Adrenal gland (tissue), 12 donors: ENCODE results near the gene CUEDC2. TPM values are rescaled to one million over a fixed set of nuclear protein-coding genes. Genes with fewer than 3 reads are reported as not detected.

Experiments used
- DNase-seq, 7 donors: peaks; one replicate each; pipeline ENCODE4 v3.0.0-alpha.2; 2019 to 2020
- H3K27ac ChIP-seq, 5 donors: fragments of 200-600 bp; sonication (generic) in 4 of 5; 1 replicate in 3 of 5; 2 replicates in 2 of 5; pipeline versions ENCODE4 v1.5.1 to v1.8.0; 2016 to 2020; ENCODE audit warnings: mild to moderate bottlenecking in 1 of 5
- H3K27me3 ChIP-seq: fragments of 200-600 bp; 2 replicates; pipeline ENCODE4 v1.8.0; 2021
- H3K36me3 ChIP-seq, 2 donors: fragments of 200-600 bp; replicated peaks in 1 of 2; 1 replicate in 1 of 2; 2 replicates in 1 of 2; pipeline versions ENCODE4 v1.5.1 to v1.8.0; 2018 to 2022
- H3K4me1 ChIP-seq, 2 donors: fragments of 200-600 bp; replicated peaks in 1 of 2; 1 replicate in 1 of 2; 2 replicates in 1 of 2; pipeline versions ENCODE4 v1.5.1 to v1.8.0; 2018 to 2021
- H3K4me3 ChIP-seq, 4 donors: fragments of 200-600 bp; sonication (generic) in 3 of 4; one replicate each; pipeline ENCODE4 v1.5.1; 2016 to 2018
- H3K9me3 ChIP-seq, 3 donors: fragments of 200-600 bp; sonication (generic) in 1 of 3; replicated peaks in 1 of 3; 1 replicate in 2 of 3; 2 replicates in 1 of 3; pipeline versions ENCODE4 v1.5.1 to v1.8.0; 2016 to 2021
- POLR2A ChIP-seq, 2 donors: fragments of 450-650 bp; IDR thresholded peaks; one replicate each; pipeline ENCODE4 v1.6.1; 2017; ENCODE audit warnings: antibody characterized with exemption in 2 of 2, mild to moderate bottlenecking in 2 of 2, moderate library complexity in 1 of 2
- WGBS, 4 donors: extraction: QIAGEN DNeasy Blood & Tissue Kit in 2 of 4; methylation state at CpG; one replicate each; pipeline versions ENCODE4 v1.1.5 to v1.1.7; 2013 to 2017; 5-methylcytosine and 5-hydroxymethylcytosine counted together
- intact Hi-C, 2 donors: fragments of 100-400 bp; cut with DNase I; formaldehyde crosslinking; loops; one replicate each; pipeline versions ENCODE4 v1.14.1 to v1.15.0; 2022 to 2023
- microRNA counts, 2 donors: library from miRNA; unstranded; fragments of <30 nt; microRNA quantifications; one replicate each; lab custom pipeline; 2016
- microRNA-seq, 3 donors: library from miRNA; unstranded; fragments of <30 nt; microRNA quantifications; one replicate each; pipeline ENCODE4, GENCODE V29; 2017 to 2020
- polyA plus RNA-seq, 3 donors: library from polyadenylated mRNA; stranded (reverse); fragments of 200-250 nt in 2 of 3; fragments of 350-450 nt in 1 of 3; fragmentation: Illumina TruSeq in 1 of 3; extraction: RNeasy Lipid Tissue Mini Kit (QIAGEN cat#74804) in 1 of 3; gene quantifications; one replicate each; pipeline ENCODE4 v1.2.3, GENCODE V29; 2013 to 2014
- small RNA-seq, 2 donors: library from RNA; depleted of rRNA; stranded (forward); fragments of <200 nt; gene quantifications; one replicate each; pipeline ENCODE3, GENCODE V24; 2016
- total RNA-seq, 9 donors: library from RNA; depleted of rRNA in 4 of 9; stranded (reverse); fragments of >200 nt in 4 of 9; fragments of 120-200 nt in 1 of 9; fragmentation: NEBNext Ultra II Directional in 1 of 9; extraction: Animal tissue kit (Norgen Biotek cat#: 25700) in 1 of 9; gene quantifications; one replicate each; pipeline versions ENCODE4 v1.1.0 to v1.2.4, GENCODE V29; 2013 to 2023
- TF ChIP-seq, protein P1 (sequence below), 6 experiments: fragments of 450-650 bp in 4 of 6; fragments of 200-600 bp in 2 of 6; sonication (generic) in 1 of 6; IDR thresholded peaks; 1 replicate in 5 of 6; 2 replicates in 1 of 6; pipeline versions ENCODE4 v1.5.1 to v1.8.0; 2016 to 2021; ENCODE audit warnings: antibody characterized with exemption in 6 of 6, mild to moderate bottlenecking in 2 of 6, moderate library complexity in 1 of 6
- donor health status: healthy with polysubstance abuse.
- donor health status: Bipolar disorder and iron deficiency.
- donor health status: DM: yes; HTN: yes; CAD: no.
- donor health status: DM: no; HTN: no; CAD: no.
- donor health status: DM: no; HTN: no; CAD: no.
- donor health status: DM: yes; HTN: yes; CAD: no.

CUEDC2 gene
- total and polyA plus RNA-seq, 12 donors, result 70.2 to 115 (median 79.7) TPM

DNA sequence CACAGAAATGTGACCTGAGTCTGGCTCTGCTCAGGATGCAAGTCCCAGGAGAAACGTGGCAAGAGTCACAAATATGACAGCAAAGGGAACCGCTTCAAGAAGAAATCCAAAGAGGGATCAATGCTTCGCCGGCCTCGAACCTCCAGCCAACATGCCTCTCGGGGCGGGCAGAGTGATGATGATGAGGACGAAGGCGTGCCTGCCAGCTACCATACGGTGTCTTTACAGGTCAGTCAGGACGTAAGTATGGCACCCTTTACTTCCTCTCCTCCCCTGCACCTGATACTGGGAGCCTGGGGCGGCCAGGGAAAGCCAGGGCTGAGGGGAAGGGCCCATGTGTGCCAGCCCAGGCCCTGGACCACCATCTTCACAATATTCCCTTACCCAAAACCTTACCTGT lies 55.5 kb downstream of the CUEDC2 start:
- H3K27me3 ChIP-seq, result no peaks in the 10 kb centered on the region
- H3K27ac ChIP-seq, result no peak overlapping the region
- intact Hi-C loops, result no loop called here
- no peak for DNase-seq
- H3K4me3 ChIP-seq, result no peak overlapping the region
- 92 to 96% (median 94%) methylated on average over 12 of the region's 12 CpGs for WGBS, 4 donors
- H3K4me1 ChIP-seq, result no peaks in the 10 kb centered on the region
- TF ChIP-seq, protein P1, sequence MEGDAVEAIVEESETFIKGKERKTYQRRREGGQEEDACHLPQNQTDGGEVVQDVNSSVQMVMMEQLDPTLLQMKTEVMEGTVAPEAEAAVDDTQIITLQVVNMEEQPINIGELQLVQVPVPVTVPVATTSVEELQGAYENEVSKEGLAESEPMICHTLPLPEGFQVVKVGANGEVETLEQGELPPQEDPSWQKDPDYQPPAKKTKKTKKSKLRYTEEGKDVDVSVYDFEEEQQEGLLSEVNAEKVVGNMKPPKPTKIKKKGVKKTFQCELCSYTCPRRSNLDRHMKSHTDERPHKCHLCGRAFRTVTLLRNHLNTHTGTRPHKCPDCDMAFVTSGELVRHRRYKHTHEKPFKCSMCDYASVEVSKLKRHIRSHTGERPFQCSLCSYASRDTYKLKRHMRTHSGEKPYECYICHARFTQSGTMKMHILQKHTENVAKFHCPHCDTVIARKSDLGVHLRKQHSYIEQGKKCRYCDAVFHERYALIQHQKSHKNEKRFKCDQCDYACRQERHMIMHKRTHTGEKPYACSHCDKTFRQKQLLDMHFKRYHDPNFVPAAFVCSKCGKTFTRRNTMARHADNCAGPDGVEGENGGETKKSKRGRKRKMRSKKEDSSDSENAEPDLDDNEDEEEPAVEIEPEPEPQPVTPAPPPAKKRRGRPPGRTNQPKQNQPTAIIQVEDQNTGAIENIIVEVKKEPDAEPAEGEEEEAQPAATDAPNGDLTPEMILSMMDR (IDR thresholded peaks at IDR 0.05), result no peak
- no peak for TF ChIP-seq POLR2A (IDR thresholded peaks at IDR 0.05)
- no peaks in the 10 kb centered on the region for H3K9me3 ChIP-seq
- peaks cover 0 to 91% of the 10 kb centered on the region in 2 donors for H3K36me3 ChIP-seq

DNA sequence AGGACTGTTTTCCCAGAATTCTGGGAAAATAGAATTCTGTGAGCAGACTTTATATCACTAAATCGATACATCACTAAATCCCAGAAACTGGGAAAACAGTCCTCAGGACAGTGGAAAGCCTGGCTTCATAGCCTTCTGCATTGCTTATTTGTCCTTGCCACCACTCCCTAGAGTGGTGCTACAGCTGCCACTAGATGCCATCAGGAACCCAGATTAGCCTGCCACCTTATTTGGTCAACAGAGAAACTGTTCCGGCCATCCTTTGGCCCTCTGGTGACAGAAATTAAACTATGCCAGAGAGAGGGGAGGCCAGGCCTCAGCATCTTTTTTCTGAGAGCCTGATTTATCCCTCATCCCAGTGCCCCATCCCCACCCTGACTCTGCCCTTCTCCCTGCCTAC lies 56.5 kb downstream of the CUEDC2 start:
- TF ChIP-seq, protein P1 (IDR thresholded peaks at IDR 0.05), result no peak
- no peak for TF ChIP-seq POLR2A (IDR thresholded peaks at IDR 0.05)
- 69 to 100% (median 91%) methylated on average over 2 of the region's 2 CpGs for WGBS, 4 donors
- no peaks in the 10 kb centered on the region for H3K27me3 ChIP-seq

DNA sequence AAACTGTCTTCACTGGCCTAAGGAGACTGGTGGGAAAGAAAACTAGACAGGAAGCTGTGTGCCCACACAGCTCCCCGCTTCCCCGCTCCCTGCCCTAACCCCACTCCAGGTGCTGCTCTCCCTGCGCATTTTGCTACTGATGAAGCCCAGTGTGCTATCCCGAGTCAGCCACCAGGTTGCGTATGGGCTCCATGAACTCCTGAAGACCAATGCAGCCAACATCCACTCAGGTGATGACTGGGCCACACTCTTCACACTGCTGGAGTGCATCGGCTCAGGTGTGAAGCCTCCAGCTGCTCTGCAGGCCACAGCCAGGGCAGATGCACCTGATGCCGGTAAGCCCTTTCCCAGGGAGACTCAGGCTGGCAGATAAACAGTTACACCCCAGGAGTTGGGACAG lies 57.1 kb downstream of the CUEDC2 start:
- DNase-seq, result no peak
- Histone ChIP-seq H3K4me1 (no peaks in the 10 kb centered on the region), H3K4me3 (no peak overlapping the region), H3K36me3 (peaks cover 0 to 92% of the 10 kb centered on the region in 2 donors), H3K27me3 (no peaks in the 10 kb centered on the region), H3K9me3 (no peaks in the 10 kb centered on the region), H3K27ac (no peak overlapping the region)
- intact Hi-C loops, result no loop called here
- 87 to 97% (median 93%) methylated on average over 4 to 7 of the region's 7 CpGs for WGBS, 4 donors
- TF ChIP-seq, protein P1 (IDR thresholded peaks at IDR 0.05), result no peak
- no peak for TF ChIP-seq POLR2A (IDR thresholded peaks at IDR 0.05)

More for the DNA sequence above, 56.5 kb downstream of the CUEDC2 start:
- Histone ChIP-seq H3K4me1 (no peaks in the 10 kb centered on the region), H3K9me3 (no peaks in the 10 kb centered on the region), H3K27ac (no peak overlapping the region), H3K36me3 (peaks cover 0 to 92% of the 10 kb centered on the region in 2 donors), H3K4me3 (no peak overlapping the region)
- intact Hi-C loops, result no loop called here
- DNase-seq, result no peak

MicroRNAs encoded within 50 kb of the gene (microRNA counts, 767-probe panel; counts per million panel counts)
- microRNA hsa-miR-146b-3p (lab: Ali Mortazavi, UCI) (0 counts per million in 2 donors), microRNA hsa-miR-146b-5p (lab: Ali Mortazavi, UCI) (2,831 to 3,814 counts per million in 2 donors)

Small RNA genes lying within 50 kb of the gene (microRNA-seq; reads per million reads assigned to microRNA genes)
- 553 to 3,032 (median 1,327) reads per million in 3 donors for gene MIR146B

Small RNA genes lying within 50 kb of the gene (small RNA-seq; reads per million reads assigned to genes)
- gene MIR146B, result 4,393 to 11,611 reads per million in 2 donors

Other genes with a start within 250 kb of the CUEDC2 start
- gene ELOVL3, start 206.3 kb downstream of the CUEDC2 start, total RNA-seq, result 10 to 100 TPM in 1 of 9 donors, 1 to 10 TPM in 2, under 1 TPM in 5, not detected in 1; 0.35 to 26.3 (median 0.72) TPM
- gene ELOVL3, start 206.3 kb downstream of the CUEDC2 start, polyA plus RNA-seq, result 1 to 10 TPM in 2 of 3 donors, not detected in 1; 1.1 to 2.4 TPM
- 1 to 10 TPM in 1 of 9 donors, under 1 TPM in 1, not detected in 7; 0.69 to 5.2 TPM for gene PITX3, start 191.1 kb downstream of the CUEDC2 start, total RNA-seq
- gene PITX3, start 191.1 kb downstream of the CUEDC2 start, polyA plus RNA-seq, result not detected
- gene GBF1, start 187.0 kb downstream of the CUEDC2 start, total RNA-seq, result 10 to 100 TPM; 28.4 to 46.1 (median 40.7) TPM
- 10 to 100 TPM; 16.4 to 35.1 (median 20.6) TPM for gene GBF1, start 187.0 kb downstream of the CUEDC2 start, polyA plus RNA-seq
- gene NFKB2, start 36.9 kb downstream of the CUEDC2 start, total RNA-seq, result 10 to 100 TPM; 14.3 to 73.2 (median 27.4) TPM
- gene NFKB2, start 36.9 kb downstream of the CUEDC2 start, polyA plus RNA-seq, result 10 to 100 TPM; 17.3 to 92.6 (median 85.8) TPM
- 10 to 100 TPM in 2 of 9 donors, 1 to 10 TPM in 5, under 1 TPM in 1, not detected in 1; 0.54 to 17.1 (median 7.7) TPM for gene PSD, start 13.8 kb downstream of the CUEDC2 start, total RNA-seq
- gene PSD, start 13.8 kb downstream of the CUEDC2 start, polyA plus RNA-seq, result 10 to 100 TPM in 2 of 3 donors, 1 to 10 TPM in 1; 3.4 to 43.7 (median 10.4) TPM
- 10 to 100 TPM; 21.6 to 61.9 (median 32.3) TPM for gene FBXL15, start 11.7 kb downstream of the CUEDC2 start, total RNA-seq
- gene FBXL15, start 11.7 kb downstream of the CUEDC2 start, polyA plus RNA-seq, result 10 to 100 TPM in 2 of 3 donors, 1 to 10 TPM in 1; 2.1 to 26.1 (median 25.5) TPM
- under 1 TPM in 3 of 9 donors, not detected in 6; 0.14 to 0.28 (median 0.18) TPM for gene C10orf95, start 19.0 kb upstream of the CUEDC2 start, total RNA-seq
- under 1 TPM in 2 of 3 donors, not detected in 1; 0.24 TPM for gene C10orf95, start 19.0 kb upstream of the CUEDC2 start, polyA plus RNA-seq
- 100 to 1,000 TPM in 6 of 9 donors, 10 to 100 TPM in 3; 80.4 to 154 (median 108) TPM for gene ACTR1A, start 70.1 kb upstream of the CUEDC2 start, total RNA-seq
- gene ACTR1A, start 70.1 kb upstream of the CUEDC2 start, polyA plus RNA-seq, result 100 to 1,000 TPM in 2 of 3 donors, 10 to 100 TPM in 1; 68.1 to 117 (median 102) TPM
- gene SUFU, start 71.4 kb upstream of the CUEDC2 start, total RNA-seq, result 10 to 100 TPM in 6 of 9 donors, 1 to 10 TPM in 3; 5.8 to 20.2 (median 12.5) TPM
- 10 to 100 TPM in 1 of 3 donors, 1 to 10 TPM in 2; 4.3 to 11.8 (median 8.3) TPM for gene SUFU, start 71.4 kb upstream of the CUEDC2 start, polyA plus RNA-seq
- 100 to 1,000 TPM in 7 of 9 donors, 10 to 100 TPM in 2; 21.6 to 175 (median 133) TPM for gene TRIM8, start 211.9 kb upstream of the CUEDC2 start, total RNA-seq
- gene TRIM8, start 211.9 kb upstream of the CUEDC2 start, polyA plus RNA-seq, result 10 to 100 TPM; 45.0 to 57.6 (median 53.0) TPM